Activated CD4-positive, alpha-beta T cell treated with anti-CD3 and anti-CD28 coated beads, Interleukin-2, Interleukin-4, amounts not matched to agents 100 ng/mL and 50 ng/mL, durations not matched to agents 16 hours and 8 hours (primary cell): ENCODE measurements around the gene RIPK1.
"Not testable (repeated sequence)": the region's sequence is repeated elsewhere in the genome, so short reads cannot be mapped to it uniquely, and the experiment has no call there.

Experiments used
- DNase-seq: peaks from one replicate; pipeline ENCODE4 v3.0.0-alpha.2; 2020; ENCODE audit warnings: low spot score

The RIPK1 gene

GRCh38 chr6:3045777-3046176 lies 22.5 kb upstream of the RIPK1 start:
- DNase-seq, result no peak

- DNase-seq, result no peak
These were observed 22.0 kb upstream of the RIPK1 start for GRCh38 chr6:3046295-3046694.

DNA sequence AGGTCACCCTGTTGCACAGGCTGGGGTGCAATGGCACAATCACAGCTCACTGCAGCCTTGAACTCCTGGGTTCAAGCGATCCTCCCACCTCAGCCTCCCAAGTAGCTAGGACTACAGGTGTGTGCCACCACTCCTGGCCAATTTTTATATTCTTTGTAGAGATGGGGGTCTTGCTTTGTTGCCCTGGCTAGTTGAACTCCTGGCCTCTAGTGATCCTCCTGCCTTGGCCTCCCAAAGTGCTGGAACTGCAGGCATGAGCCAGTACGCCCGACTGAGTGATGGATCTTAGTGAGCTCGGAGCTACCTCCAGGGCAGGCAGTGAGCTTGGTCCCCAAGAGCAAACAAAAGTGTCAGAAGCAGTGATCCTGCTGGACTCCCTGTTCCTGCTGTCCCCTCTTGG lies 20.3 kb upstream of the RIPK1 start:
- DNase-seq, result not testable (repeated sequence)

DNA sequence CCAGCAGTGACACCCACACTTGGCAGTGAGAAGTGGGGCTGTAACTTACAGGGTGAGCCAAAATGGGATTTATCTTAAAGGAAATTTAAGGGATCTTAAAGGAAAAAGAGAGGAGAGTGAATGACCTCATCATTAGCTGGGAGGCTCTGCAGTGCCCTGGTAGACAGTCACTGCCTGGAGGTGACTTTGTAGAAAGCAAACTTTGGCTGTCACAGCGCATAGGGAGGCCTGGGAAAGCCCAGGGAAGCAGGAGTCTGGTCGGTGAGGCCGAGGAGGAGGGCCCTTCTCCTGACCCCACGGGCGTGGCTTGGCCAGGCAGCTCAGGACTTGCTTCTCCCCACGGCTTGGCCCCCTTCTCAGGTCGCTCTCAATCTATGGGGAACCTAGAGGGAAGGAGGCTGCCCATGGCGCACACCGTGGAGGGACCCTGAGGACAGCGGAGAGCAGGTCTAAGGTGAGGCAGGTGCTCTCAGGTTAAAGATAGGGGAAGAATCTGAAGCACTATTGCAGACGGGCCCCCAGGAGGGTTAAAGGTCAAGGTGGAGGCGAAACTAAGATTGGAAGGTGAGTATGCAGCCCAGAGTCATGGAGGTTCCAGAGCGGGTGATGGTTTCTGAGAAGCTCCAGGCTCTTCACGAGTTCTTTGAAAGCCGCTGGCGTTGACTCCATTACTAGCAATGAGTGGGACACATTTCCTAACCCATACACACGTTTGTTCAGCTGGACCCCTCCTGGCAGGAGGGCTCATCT lies 15.6 kb upstream of the RIPK1 start:
- DNase-seq, result no peak

DNA sequence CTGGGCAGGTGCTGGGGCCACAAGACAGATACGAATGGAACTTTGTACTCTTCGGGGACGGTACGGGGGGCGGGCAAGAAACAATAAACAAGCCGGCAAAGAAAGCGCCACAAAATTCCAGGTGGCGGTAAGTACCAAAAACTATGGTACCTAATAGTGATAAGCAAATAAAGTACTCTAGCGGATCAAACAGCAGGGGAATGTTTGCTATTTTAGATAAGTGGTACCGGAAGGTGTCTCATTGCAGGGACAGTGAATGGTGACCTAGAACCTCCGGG lies 15.1 kb upstream of the RIPK1 start:
- no peak for DNase-seq

GRCh38 chr6:3054229-3055157 lies 13.8 kb upstream of the RIPK1 start:
- DNase-seq, result not testable (repeated sequence)

- not testable (repeated sequence) for DNase-seq
These were observed 13.2 kb upstream of the RIPK1 start for GRCh38 chr6:3055158-3055499.

DNA sequence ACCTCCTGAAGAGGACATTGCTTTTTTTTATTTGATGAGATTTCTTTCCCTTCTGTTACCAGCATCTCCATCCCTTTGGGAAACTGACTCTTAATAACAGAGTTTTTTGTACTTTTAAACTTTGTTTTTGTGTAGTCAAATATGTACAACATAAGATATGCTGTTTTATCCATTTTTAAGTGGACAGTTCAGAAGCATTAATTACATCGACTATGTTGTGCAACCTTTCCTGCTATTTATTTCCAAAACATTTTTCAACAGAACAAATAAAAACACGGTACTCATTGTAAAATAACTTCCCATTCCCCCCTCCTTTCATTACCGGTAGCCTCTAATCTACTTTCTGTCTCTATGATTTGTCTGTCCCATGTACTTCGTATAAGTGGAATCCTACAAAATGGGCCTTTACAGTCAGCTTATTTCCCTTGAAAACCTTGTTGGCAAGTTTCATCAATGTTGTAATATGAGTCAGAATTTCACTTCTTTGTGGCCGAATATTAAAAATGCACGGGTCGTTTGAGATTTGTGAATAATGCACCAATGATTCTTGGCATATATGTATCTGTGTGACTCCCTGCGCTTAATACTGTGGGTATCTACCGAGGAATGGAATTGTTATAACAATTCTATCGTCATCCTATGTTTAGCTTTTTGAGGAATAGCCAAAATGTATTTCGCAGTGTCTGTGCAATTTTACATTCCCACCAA lies 11.1 kb upstream of the RIPK1 start:
- DNase-seq, result no peak

GRCh38 chr6:3058957-3059356 lies 9.3 kb upstream of the RIPK1 start:
- DNase-seq, result no peak

GRCh38 chr6:3060092-3060491 lies 8.2 kb upstream of the RIPK1 start:
- DNase-seq, result not testable (repeated sequence)

DNA sequence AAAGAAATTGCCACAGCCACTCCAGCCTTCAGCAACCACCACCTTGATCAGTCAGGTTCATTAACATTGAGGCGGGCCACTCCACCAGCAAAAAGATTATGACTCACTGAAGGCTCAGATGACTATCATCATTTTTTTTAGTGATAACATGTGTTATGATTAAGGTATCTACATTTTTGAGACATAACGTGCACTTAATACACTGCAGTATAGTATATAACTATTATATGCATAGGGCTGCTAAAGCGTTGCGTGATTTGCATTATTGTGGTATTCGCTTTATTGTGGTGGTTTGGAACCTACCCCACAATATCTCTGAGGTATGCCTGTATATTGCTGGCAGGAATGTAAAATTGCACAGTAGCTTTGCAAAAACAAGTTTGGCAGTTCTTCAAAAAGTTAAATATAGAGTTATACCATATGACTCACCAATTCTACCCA lies 6.8 kb upstream of the RIPK1 start:
- peak; percentile 24 for DNase-seq

GRCh38 chr6:3063340-3063732 lies 5.0 kb upstream of the RIPK1 start:
- DNase-seq, result not testable (repeated sequence)

DNA sequence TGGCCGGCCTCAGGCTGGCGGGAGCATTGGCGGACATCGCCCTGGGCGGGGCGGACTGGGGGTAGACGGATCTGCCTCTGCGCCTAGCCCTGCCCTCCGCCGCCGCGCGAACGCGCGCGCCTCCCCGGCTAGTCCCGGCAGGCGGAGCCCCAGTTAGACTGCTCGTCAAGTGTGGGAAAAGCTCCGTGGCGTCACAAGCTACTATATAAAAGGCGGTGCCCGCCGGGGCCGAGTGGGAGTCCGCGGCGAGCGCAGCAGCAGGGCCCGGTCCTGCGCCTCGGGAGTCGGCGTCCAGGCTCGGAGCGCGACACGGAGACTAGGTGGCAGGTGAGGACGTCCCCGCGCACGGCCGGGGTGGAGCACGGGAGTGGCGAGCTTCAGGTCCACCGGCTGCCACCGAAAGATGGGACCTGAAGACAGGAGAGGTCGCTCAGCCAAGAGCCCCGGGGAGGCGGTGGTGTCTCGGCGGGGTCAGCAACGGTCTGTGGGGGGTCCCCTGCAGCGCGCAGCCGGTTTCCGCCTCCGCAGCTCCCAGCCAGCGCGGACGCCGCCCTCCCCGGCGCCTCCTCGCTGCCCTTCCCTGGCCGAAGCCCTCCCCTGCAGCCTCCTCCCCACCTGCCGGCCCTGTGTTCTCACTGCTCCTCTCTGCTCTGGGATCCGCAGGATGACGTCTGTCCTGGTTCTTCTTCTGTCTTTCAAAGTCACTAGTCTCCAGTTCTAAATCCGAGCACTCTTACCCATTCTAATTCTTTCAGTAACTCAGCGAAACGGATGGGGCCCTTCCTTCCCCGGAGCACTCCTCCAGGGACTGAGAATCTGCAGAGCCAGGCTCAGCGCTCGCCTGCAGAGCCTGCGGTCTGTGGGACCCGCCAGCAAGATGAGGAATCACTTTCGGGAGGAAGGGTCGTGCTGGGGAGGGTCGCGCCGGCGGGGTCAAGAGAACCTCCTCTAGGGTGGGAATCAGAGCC lies 4.3 kb upstream of the RIPK1 start:
- DNase-seq, result peak; percentile 92

DNA sequence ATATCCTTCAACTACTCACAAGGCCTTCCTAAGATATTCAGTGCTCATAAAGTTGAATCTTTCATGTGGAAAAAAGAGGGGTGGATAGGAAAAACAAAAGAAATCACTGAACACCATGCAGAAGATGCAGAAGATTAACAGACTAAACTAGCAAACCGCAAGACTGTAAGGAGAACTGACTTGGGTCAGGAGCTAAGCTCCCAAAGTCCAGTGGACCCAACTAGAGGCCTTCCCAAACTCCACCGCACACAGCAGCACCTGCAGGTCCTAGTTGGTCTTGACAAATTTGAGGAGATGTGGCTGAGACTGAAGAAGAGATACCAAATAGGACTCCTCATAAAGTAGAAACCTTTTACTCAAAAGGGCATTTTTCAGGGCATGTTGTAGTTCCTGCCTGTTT lies 3.3 kb downstream of the RIPK1 start:
- DNase-seq, result no peak

- no peak for DNase-seq
These were observed 4.5 kb downstream of the RIPK1 start for GRCh38 chr6:3072798-3073197.

GRCh38 chr6:3073382-3073781 lies 5.1 kb downstream of the RIPK1 start:
- DNase-seq, result no peak

DNA sequence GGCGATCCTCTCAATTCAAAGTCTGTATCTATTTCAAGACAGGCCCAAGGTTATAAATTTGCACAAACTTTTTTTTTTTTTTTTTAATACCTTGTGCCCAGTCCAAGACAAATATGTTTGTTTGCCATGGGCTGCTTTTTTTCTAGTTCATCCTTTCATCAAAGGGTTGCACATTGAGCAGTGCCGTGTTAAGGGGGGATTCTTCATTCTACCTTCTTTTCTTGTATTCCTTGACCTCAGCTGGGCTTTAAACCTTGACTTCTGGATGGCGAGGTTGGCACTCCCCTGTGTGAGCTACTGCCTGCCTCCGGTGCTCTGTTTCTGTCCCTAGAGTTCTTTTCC lies 7.4 kb downstream of the RIPK1 start:
- no peak for DNase-seq

GRCh38 chr6:3076320-3076719 lies 8.0 kb downstream of the RIPK1 start:
- no peak for DNase-seq

DNA sequence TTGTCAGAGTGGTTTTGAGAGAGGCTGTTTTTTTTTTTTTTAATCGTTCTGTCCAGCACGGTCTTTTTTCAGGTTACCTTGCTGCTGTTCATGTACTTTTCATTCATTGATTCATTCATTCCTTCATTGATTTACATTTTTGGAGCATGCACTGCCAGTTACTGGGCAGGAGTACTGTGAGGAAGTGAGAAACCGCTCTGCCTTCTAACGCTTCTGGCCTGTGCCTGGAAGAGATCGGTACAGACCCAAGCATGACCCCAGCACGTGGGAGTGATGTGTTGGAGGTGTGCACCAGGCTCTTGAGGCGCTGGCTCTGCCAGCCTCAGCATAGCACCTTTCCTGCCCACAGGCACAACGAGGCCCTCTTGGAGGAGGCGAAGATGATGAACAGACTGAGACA lies 9.1 kb downstream of the RIPK1 start:
- no peak for DNase-seq

- not testable (repeated sequence) for DNase-seq
These were observed 10.7 kb downstream of the RIPK1 start for GRCh38 chr6:3078952-3079351.

DNA sequence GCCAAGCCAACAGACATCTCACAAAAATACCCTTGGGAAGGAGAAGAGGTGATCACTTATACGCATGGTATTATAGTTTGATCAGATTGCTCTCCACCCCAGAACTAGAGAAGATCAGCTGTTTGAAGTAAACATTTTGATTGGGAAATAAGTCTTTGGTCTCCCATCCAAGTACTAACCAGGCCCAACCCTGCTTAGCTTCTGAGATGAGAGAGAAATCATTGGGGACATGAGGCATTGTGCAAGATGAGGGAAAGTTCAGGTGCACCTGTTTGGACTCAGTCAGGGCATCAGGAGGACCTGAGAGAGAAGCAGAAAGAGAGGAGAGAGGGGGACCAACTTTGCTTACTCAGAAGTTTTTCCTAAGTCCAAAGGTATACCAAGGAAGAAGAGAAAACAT lies 11.4 kb downstream of the RIPK1 start:
- no peak for DNase-seq

DNA sequence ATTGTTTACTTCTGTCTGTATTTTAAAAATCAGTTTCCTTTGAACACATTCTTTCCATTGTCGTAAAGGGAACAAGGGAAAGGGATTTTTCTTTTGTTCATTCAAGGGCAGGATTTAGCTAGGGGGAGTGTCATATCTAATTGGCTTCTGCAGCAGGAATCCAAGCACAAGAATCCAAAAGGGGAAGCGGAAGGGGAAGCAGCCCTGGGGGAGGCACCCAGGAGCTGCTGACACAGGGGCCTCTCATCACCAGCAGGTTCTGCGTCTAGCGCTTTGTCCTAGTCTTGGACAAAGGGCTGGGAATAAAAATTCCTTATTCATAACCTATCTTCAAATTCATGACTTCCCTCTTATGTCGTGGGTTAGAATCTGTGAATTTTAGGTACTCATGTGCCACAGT lies 13.7 kb downstream of the RIPK1 start:
- no peak for DNase-seq
